PFSK-1 (cell line): ENCODE results near the gene AKAP6. TPM values are rescaled to one million over a fixed set of nuclear protein-coding genes. Genes with fewer than 3 reads are reported as not detected.

Experiments used
- FOXP2 ChIP-seq: optimal IDR thresholded peaks from 2 replicates; pipeline ENCODE3; 2011; ENCODE audit warnings: borderline replicate concordance, control low read depth, inconsistent platforms; ENCODE audit not compliant: insufficient read depth; ENCODE audit errors: extremely low read length, extremely low read depth
- POLR2AphosphoS5 ChIP-seq: IDR thresholded peaks from 2 replicates; pipeline ENCODE4 v1.6.1; 2012; ENCODE audit warnings: low read depth, mild to moderate bottlenecking, control low read depth, low read length, moderate library complexity
- SIN3A ChIP-seq: IDR thresholded peaks from 2 replicates; pipeline ENCODE4 v1.6.1; 2012; ENCODE audit warnings: mild to moderate bottlenecking, low read length, moderate library complexity, borderline replicate concordance; ENCODE audit not compliant: insufficient read depth
- TAF1 ChIP-seq: IDR thresholded peaks from 2 replicates; pipeline ENCODE4 v1.6.1; 2012; ENCODE audit warnings: low read length, control low read depth, borderline replicate concordance; ENCODE audit not compliant: insufficient read depth
- polyA plus RNA-seq: library from polyadenylated mRNA; unstranded; fragments of >200 nt; gene quantifications from one replicate; pipeline ENCODE4 v1.2.1, GENCODE V29; 2012; ENCODE audit warnings: low read depth, missing spikeins; ENCODE audit not compliant: insufficient read length
- TF ChIP-seq, protein P1 (sequence below), 2 experiments: IDR thresholded peaks; 2 replicates each; pipeline versions ENCODE4 v1.6.1 to v1.8.0; 2011 to 2012; ENCODE audit warnings: low read depth in 2 of 2, low read length in 2 of 2, control low read depth in 1 of 2, inconsistent platforms in 1 of 2, mild to moderate bottlenecking in 1 of 2, moderate library complexity in 1 of 2; ENCODE audit not compliant: insufficient read depth in 1 of 2

Gene AKAP6, protein sequence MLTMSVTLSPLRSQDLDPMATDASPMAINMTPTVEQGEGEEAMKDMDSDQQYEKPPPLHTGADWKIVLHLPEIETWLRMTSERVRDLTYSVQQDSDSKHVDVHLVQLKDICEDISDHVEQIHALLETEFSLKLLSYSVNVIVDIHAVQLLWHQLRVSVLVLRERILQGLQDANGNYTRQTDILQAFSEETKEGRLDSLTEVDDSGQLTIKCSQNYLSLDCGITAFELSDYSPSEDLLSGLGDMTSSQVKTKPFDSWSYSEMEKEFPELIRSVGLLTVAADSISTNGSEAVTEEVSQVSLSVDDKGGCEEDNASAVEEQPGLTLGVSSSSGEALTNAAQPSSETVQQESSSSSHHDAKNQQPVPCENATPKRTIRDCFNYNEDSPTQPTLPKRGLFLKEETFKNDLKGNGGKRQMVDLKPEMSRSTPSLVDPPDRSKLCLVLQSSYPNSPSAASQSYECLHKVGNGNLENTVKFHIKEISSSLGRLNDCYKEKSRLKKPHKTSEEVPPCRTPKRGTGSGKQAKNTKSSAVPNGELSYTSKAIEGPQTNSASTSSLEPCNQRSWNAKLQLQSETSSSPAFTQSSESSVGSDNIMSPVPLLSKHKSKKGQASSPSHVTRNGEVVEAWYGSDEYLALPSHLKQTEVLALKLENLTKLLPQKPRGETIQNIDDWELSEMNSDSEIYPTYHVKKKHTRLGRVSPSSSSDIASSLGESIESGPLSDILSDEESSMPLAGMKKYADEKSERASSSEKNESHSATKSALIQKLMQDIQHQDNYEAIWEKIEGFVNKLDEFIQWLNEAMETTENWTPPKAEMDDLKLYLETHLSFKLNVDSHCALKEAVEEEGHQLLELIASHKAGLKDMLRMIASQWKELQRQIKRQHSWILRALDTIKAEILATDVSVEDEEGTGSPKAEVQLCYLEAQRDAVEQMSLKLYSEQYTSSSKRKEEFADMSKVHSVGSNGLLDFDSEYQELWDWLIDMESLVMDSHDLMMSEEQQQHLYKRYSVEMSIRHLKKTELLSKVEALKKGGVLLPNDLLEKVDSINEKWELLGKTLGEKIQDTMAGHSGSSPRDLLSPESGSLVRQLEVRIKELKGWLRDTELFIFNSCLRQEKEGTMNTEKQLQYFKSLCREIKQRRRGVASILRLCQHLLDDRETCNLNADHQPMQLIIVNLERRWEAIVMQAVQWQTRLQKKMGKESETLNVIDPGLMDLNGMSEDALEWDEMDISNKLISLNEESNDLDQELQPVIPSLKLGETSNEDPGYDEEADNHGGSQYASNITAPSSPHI (N-terminal part only)
- 0.72 TPM for polyA plus RNA-seq

DNA sequence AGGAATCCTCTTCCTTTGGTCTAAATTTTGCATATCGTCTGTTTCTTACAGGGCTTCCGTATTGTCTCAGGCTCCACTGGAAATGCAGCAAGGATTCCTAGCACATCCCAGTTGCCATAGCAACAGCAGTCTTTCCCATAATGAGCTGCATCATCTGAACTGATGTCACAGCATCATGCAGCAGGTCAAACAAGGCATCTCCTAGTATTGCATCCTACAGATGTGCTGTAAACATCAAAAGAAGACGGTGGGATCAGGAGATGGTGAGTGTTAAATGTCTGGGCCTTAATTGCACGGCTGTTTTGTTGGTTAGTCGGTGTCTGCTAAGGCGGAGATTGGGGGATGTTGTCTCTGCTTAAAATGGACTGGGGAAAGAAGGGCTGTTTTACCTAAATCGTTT is at the start of gene AKAP6:
Gene AKAP6 (plus strand): TSS at position 153 of the 400 bp plus-strand sequence. CDS start 104,196 bp downstream, outside the sequence.
- no peak for TF ChIP-seq SIN3A
- TF ChIP-seq, protein P1, sequence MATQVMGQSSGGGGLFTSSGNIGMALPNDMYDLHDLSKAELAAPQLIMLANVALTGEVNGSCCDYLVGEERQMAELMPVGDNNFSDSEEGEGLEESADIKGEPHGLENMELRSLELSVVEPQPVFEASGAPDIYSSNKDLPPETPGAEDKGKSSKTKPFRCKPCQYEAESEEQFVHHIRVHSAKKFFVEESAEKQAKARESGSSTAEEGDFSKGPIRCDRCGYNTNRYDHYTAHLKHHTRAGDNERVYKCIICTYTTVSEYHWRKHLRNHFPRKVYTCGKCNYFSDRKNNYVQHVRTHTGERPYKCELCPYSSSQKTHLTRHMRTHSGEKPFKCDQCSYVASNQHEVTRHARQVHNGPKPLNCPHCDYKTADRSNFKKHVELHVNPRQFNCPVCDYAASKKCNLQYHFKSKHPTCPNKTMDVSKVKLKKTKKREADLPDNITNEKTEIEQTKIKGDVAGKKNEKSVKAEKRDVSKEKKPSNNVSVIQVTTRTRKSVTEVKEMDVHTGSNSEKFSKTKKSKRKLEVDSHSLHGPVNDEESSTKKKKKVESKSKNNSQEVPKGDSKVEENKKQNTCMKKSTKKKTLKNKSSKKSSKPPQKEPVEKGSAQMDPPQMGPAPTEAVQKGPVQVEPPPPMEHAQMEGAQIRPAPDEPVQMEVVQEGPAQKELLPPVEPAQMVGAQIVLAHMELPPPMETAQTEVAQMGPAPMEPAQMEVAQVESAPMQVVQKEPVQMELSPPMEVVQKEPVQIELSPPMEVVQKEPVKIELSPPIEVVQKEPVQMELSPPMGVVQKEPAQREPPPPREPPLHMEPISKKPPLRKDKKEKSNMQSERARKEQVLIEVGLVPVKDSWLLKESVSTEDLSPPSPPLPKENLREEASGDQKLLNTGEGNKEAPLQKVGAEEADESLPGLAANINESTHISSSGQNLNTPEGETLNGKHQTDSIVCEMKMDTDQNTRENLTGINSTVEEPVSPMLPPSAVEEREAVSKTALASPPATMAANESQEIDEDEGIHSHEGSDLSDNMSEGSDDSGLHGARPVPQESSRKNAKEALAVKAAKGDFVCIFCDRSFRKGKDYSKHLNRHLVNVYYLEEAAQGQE (IDR thresholded peaks at IDR 0.05; ENCODE audit: insufficient read depth in 1 of 2, low read depth in 2 of 2, low read length in 2 of 2), result no peak
- no peak for TF ChIP-seq TAF1
- no peak for TF ChIP-seq FOXP2
- TF ChIP-seq POLR2AphosphoS5, result no peak

DNA sequence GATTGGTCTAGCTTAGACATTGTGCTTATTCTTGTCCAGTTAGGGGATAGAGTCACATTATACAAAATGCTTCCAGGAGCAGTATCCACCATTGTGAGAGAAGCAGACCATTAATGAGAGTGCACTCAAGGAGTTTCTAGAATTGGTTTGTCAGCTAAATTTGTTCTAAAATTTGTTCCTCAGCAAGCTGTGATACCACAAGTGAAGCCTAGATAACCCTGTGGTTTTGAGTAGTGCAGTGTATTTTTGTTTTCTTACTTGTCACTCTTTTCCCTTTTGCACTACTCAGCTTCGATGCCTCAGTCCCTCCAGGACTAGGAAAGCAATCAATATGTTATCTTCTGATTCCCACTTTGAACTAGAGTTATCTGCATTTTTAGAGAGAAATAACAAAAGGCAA is 42.5 kb upstream of the AKAP6 start:
- TF ChIP-seq TAF1 (no peak), SIN3A (no peak), FOXP2 (no peak), POLR2AphosphoS5 (no peak)
- TF ChIP-seq, protein P1 (IDR thresholded peaks at IDR 0.05; ENCODE audit: insufficient read depth in 1 of 2, low read depth in 2 of 2, low read length in 2 of 2), result no peak

DNA sequence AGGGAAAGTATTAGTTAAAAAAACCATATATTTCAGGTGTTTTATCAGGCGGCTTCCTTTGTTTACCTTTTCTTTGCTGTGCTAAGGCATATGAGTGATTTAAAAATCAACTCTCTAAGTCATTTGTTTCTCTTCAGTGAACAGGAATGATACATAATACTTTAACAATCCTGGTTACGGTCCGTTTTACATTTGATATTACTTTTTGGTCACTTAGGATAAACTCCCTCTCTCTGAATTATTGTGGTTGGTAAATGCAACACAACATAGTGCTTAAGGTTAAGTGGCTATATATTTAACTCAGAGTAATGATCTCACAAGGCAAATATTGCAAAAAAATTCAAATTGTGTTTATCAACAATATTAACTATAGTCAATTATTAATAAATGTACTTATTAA is 32.7 kb upstream of the AKAP6 start:
- TF ChIP-seq TAF1 (no peak), SIN3A (no peak), POLR2AphosphoS5 (no peak), FOXP2 (no peak)
- TF ChIP-seq, protein P1 (IDR thresholded peaks at IDR 0.05; ENCODE audit: insufficient read depth in 1 of 2, low read depth in 2 of 2, low read length in 2 of 2), result no peak

DNA sequence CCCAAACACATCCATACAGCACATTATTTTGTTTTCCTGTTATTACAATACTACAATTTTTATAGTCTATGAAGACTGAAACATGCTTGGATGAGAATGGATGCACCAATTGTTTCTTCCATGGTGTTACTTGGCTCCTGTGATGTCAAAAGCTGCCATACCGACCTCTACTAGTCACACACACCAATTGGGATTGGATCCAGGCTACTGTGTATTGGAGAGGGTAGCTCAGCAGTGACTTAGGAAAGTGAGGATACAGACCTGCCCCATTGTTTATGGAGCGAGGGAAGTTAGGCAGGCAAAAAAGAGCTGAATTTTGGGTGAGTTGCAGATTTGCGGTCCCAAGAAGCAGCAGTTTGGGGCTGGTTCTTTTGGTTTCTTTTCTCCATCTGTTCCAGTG is 30.8 kb upstream of the AKAP6 start:
- TF ChIP-seq POLR2AphosphoS5 (no peak), TAF1 (no peak), FOXP2 (no peak), SIN3A (no peak)
- TF ChIP-seq, protein P1 (IDR thresholded peaks at IDR 0.05; ENCODE audit: insufficient read depth in 1 of 2, low read depth in 2 of 2, low read length in 2 of 2), result no peak
